CD14-positive monocyte (primary cell): ENCODE measurements around the gene COL25A1. TPM values are rescaled to one million over a fixed set of nuclear protein-coding genes. Genes with fewer than 3 reads are reported as not detected.

ENCODE experiments used
- DNase-seq, 3 donors: peaks; one replicate each; pipeline ENCODE4 v3.0.0-alpha.2; 2011 to 2022
- H2AFZ ChIP-seq: 2 replicates; pipeline ENCODE4 v1.6.0; 2012; ENCODE audit warnings: mild to moderate bottlenecking, low read depth, low read length, inconsistent platforms; ENCODE audit not compliant: insufficient read depth, poor library complexity, severe bottlenecking
- H3K27ac ChIP-seq, 2 donors: 1 replicate in 1 of 2; 2 replicates in 1 of 2; pipeline ENCODE4 v1.5.1; 2012 to 2013; ENCODE audit warnings: low read length in 2 of 2, control low read depth in 1 of 2, inconsistent platforms in 1 of 2, low read depth in 1 of 2, mild to moderate bottlenecking in 1 of 2
- H3K27me3 ChIP-seq, 2 donors: one replicate each; pipeline versions ENCODE4 v1.6.0 to v1.6.1; 2011 to 2013; ENCODE audit warnings: low read length in 2 of 2; ENCODE audit not compliant: control insufficient read depth in 2 of 2, insufficient read depth in 2 of 2
- H3K36me3 ChIP-seq, 2 donors: replicated peaks in 1 of 2; 1 replicate in 1 of 2; 2 replicates in 1 of 2; pipeline versions ENCODE4 v1.5.1 to v1.6.1; 2012 to 2013; ENCODE audit warnings: low read length in 2 of 2, control low read depth in 1 of 2, inconsistent platforms in 1 of 2, mild to moderate bottlenecking in 1 of 2; ENCODE audit not compliant: insufficient read depth in 2 of 2, control insufficient read depth in 1 of 2
- H3K4me1 ChIP-seq, 2 donors: 1 replicate in 1 of 2; 2 replicates in 1 of 2; pipeline versions ENCODE4 v1.5.1 to v1.6.1; 2012 to 2013; ENCODE audit warnings: low read length in 2 of 2, control low read depth in 1 of 2, inconsistent platforms in 1 of 2, mild to moderate bottlenecking in 1 of 2, moderate library complexity in 1 of 2; ENCODE audit not compliant: insufficient read depth in 2 of 2, control insufficient read depth in 1 of 2
- H3K4me2 ChIP-seq: replicated peaks from 2 replicates; pipeline ENCODE3; 2012; ENCODE audit warnings: low read length, moderate library complexity, mild to moderate bottlenecking; ENCODE audit not compliant: poor library complexity, severe bottlenecking; ENCODE audit errors: extremely low read depth
- H3K4me3 ChIP-seq, 3 experiments: fragments of 200-600 bp in 1 of 3; sonication (generic) in 1 of 3; replicated peaks in 1 of 3; 1 replicate in 2 of 3; 2 replicates in 1 of 3; pipeline ENCODE4 v1.5.1; 2011 to 2013; ENCODE audit warnings: low read length in 3 of 3, mild to moderate bottlenecking in 3 of 3, control low read depth in 2 of 3, low read depth in 2 of 3, inconsistent platforms in 1 of 3, moderate library complexity in 1 of 3
- H3K79me2 ChIP-seq: 2 replicates; pipeline ENCODE4 v1.6.0; 2012; ENCODE audit warnings: mild to moderate bottlenecking, control low read depth, inconsistent platforms, low read length, moderate library complexity; ENCODE audit not compliant: insufficient read depth
- H3K9ac ChIP-seq: 2 replicates; pipeline ENCODE4 v1.6.0; 2017; ENCODE audit warnings: low read length, mild to moderate bottlenecking; ENCODE audit not compliant: insufficient read depth, poor library complexity, severe bottlenecking
- H3K9me3 ChIP-seq, 2 donors: replicated peaks in 1 of 2; 1 replicate in 1 of 2; 2 replicates in 1 of 2; pipeline versions ENCODE4 v1.5.1 to v1.6.1; 2012 to 2013; ENCODE audit warnings: low read length in 2 of 2, control low read depth in 1 of 2; ENCODE audit not compliant: control insufficient read depth in 1 of 2, insufficient read depth in 1 of 2
- H4K20me1 ChIP-seq: 2 replicates; pipeline ENCODE4 v1.6.0; 2012; ENCODE audit warnings: mild to moderate bottlenecking, low read length, control low read depth, moderate library complexity; ENCODE audit not compliant: insufficient read depth
- H3K27ac Mint-ChIP-seq, 7 donors: one replicate each; pipeline ENCODE4 v1.8.0; 2020; ENCODE audit warnings: mild to moderate bottlenecking in 7 of 7, mixed read lengths in 7 of 7, moderate library complexity in 6 of 7, inconsistent platforms in 2 of 7
- H3K27me3 Mint-ChIP-seq, 3 donors: one replicate each; pipeline ENCODE4 v1.8.0; 2021 to 2022; ENCODE audit warnings: low read depth in 3 of 3, mild to moderate bottlenecking in 3 of 3, mixed read lengths in 3 of 3, moderate library complexity in 3 of 3, inconsistent platforms in 1 of 3
- H3K36me3 Mint-ChIP-seq, 2 donors: one replicate each; pipeline ENCODE4 v1.8.0; 2020; ENCODE audit warnings: mixed read lengths in 2 of 2, inconsistent platforms in 1 of 2, mild to moderate bottlenecking in 1 of 2
- H3K4me1 Mint-ChIP-seq: one replicate; pipeline ENCODE4 v1.8.0; 2020; ENCODE audit warnings: mild to moderate bottlenecking, mixed read lengths
- H3K4me3 Mint-ChIP-seq, 2 donors: one replicate each; pipeline ENCODE4 v1.8.0; 2020; ENCODE audit warnings: mild to moderate bottlenecking in 2 of 2, mixed read lengths in 2 of 2, moderate library complexity in 1 of 2
- H3K9me3 Mint-ChIP-seq, 7 donors: one replicate each; pipeline ENCODE4 v1.8.0; 2020 to 2022; ENCODE audit warnings: mixed read lengths in 7 of 7, mild to moderate bottlenecking in 6 of 7, moderate library complexity in 6 of 7, inconsistent platforms in 2 of 7
- CTCF ChIP-seq: fragments of 200-600 bp; IDR thresholded peaks from one replicate; pipeline ENCODE4 v1.8.0; 2022; ENCODE audit warnings: antibody characterized with exemption, mild to moderate bottlenecking
- WGBS: methylation state at CpG from one replicate; pipeline ENCODE4 v1.1.5; 2013; ENCODE audit warnings: missing lambda C conversion rate; ENCODE audit not compliant: insufficient coverage; 5-methylcytosine and 5-hydroxymethylcytosine counted together
- intact Hi-C, 2 donors: fragments of 100-400 bp; cut with micrococcal nuclease; formaldehyde crosslinking; loops; one replicate each; pipeline versions ENCODE4 v1.15.0 to v1.15.1; 2023
- polyA plus RNA-seq, 3 donors: library from polyadenylated mRNA; depleted of rRNA in 1 of 3; unstranded in 2 of 3; stranded (reverse) in 1 of 3; fragments of 300-500 nt in 2 of 3; fragments of >200 nt in 1 of 3; fragmentation: Illumina TruSeq in 2 of 3; gene quantifications; 1 replicate in 2 of 3; 2 replicates in 1 of 3; pipeline ENCODE4 v1.2.3, GENCODE V29; 2012 to 2021

The COL25A1 gene
- polyA plus RNA-seq, 3 donors = not detected

- Histone ChIP-seq H3K27me3 (no peaks in the 10 kb centered on the region), H3K4me2 (no peak overlapping the region), H3K9ac (no peak overlapping the region), H4K20me1 (no peaks in the 10 kb centered on the region), H2AFZ (no peak overlapping the region), H3K9me3 (no peaks in the 10 kb centered on the region), H3K36me3 (no peaks in the 10 kb centered on the region), H3K4me3 (no peak overlapping the region), H3K4me1 (no peaks in the 10 kb centered on the region), H3K79me2 (no peaks in the 10 kb centered on the region), H3K27ac (no peak overlapping the region)
- Mint-ChIP-seq H3K36me3 (no peaks in the 10 kb centered on the region), H3K4me1 (peaks cover 2% of the 10 kb centered on the region), H3K27me3 (peaks cover 0 to 2% (median 0%) of the 10 kb centered on the region in 3 donors), H3K27ac (no peak overlapping the region), H3K4me3 (no peak overlapping the region), H3K9me3 (peaks cover 0 to 2% (median 0%) of the 10 kb centered on the region in 7 donors)
- no peak for DNase-seq
- WGBS = no CpG with 5 or more reads among the region's 1 CpG
- no peak for TF ChIP-seq CTCF
- intact Hi-C loops = no loop called here
These were observed 180.9 kb downstream of the COL25A1 start for GRCh38 chr4:109121561-109121960.

- no peak for DNase-seq
- no peaks in the 10 kb centered on the region for H3K4me1 Mint-ChIP-seq
- H3K4me3 Mint-ChIP-seq = no peak overlapping the region
- Histone ChIP-seq H3K9ac (no peak overlapping the region), H2AFZ (no peak overlapping the region), H3K79me2 (no peaks in the 10 kb centered on the region), H3K36me3 (no peaks in the 10 kb centered on the region), H3K9me3 (no peaks in the 10 kb centered on the region), H3K4me3 (no peak overlapping the region), H3K4me1 (no peaks in the 10 kb centered on the region), H4K20me1 (no peaks in the 10 kb centered on the region), H3K27me3 (no peaks in the 10 kb centered on the region), H3K27ac (no peak overlapping the region), H3K4me2 (no peak overlapping the region)
- intact Hi-C loops = no loop called here
- H3K27me3 Mint-ChIP-seq = no peaks in the 10 kb centered on the region
- no peaks in the 10 kb centered on the region for H3K36me3 Mint-ChIP-seq
- WGBS = no CpG with 5 or more reads among the region's 1 CpG
- no peak overlapping the region for H3K27ac Mint-ChIP-seq
- TF ChIP-seq CTCF = no peak
- H3K9me3 Mint-ChIP-seq = peaks cover 0 to 2% (median 0%) of the 10 kb centered on the region in 7 donors
These were observed 182.6 kb downstream of the COL25A1 start for GRCh38 chr4:109119852-109120251.
